Measurements from ENCODE around the gene SGCD. TPM values are rescaled to one million over a fixed set of nuclear protein-coding genes. Genes with fewer than 3 reads are reported as not detected.

The SGCD gene
- total RNA-seq, 1 experiment from 2014 or later, result not detected

- no peaks in the 10 kb centered on the region for H3K27me3 ChIP-seq (ENCODE audit: control insufficient read depth, insufficient read depth, low read length)
- H3K27ac ChIP-seq (ENCODE audit: low read length), result no peak overlapping the region
- no peak overlapping the region for H3K4me3 ChIP-seq (ENCODE audit: low read depth in 2 of 2, low read length in 2 of 2)
- POLR2A ChIA-PET, result no interaction called here
- H3K9me3 ChIP-seq (ENCODE audit: control insufficient read depth, insufficient read depth, low read depth, low read length), result no peaks in the 10 kb centered on the region
- CTCF ChIA-PET, result no interaction called here
- BruUV-seq (replicated peaks), result no TSS peak
- no peak for TF ChIP-seq TCF7L2 (IDR thresholded peaks at IDR 0.05; ENCODE audit: low read depth, low read length)
- TF ChIP-seq SIN3A (IDR thresholded peaks at IDR 0.05; ENCODE audit: borderline replicate concordance, insufficient read depth, low read depth, low read length), result no peak
- TF ChIP-seq REST (IDR thresholded peaks at IDR 0.05; ENCODE audit: insufficient read depth in 1 of 2, low read depth in 2 of 2, low read length in 1 of 2), result no peak
- no peak for TF ChIP-seq POLR2AphosphoS5 (IDR thresholded peaks at IDR 0.05; ENCODE audit: low read depth, low read length)
- intact Hi-C loops (cut with micrococcal nuclease; ENCODE audit: unreplicated experiment) (no loop called here), in situ Hi-C loops (cut with HindIII; ENCODE audit: low pct_unique_long_range_greater_than_20kb, low sequenced_read_pairs) (no loop called here)
- H3K36me3 ChIP-seq (ENCODE audit: control insufficient read depth, insufficient read depth, low read length), result no peaks in the 10 kb centered on the region
- ATAC-seq (no peak), DNase-seq (ENCODE audit: low read depth, low spot score) (no peak)
- no peaks in the 10 kb centered on the region for H3K4me1 ChIP-seq (ENCODE audit: control insufficient read depth, insufficient read depth, low read length)
These were observed 52.2 kb downstream of the SGCD start for GRCh38 chr5:156379206-156379605.

- intact Hi-C loops (cut with micrococcal nuclease; ENCODE audit: unreplicated experiment) (no loop called here), in situ Hi-C loops (cut with HindIII; ENCODE audit: low pct_unique_long_range_greater_than_20kb, low sequenced_read_pairs) (no loop called here)
- BruUV-seq (replicated peaks), result no TSS peak
- ATAC-seq, result no peak
- CTCF ChIA-PET, result no interaction called here
- TF ChIP-seq TCF7L2 (IDR thresholded peaks at IDR 0.05; ENCODE audit: low read depth, low read length), result no peak
- TF ChIP-seq, protein P1, sequence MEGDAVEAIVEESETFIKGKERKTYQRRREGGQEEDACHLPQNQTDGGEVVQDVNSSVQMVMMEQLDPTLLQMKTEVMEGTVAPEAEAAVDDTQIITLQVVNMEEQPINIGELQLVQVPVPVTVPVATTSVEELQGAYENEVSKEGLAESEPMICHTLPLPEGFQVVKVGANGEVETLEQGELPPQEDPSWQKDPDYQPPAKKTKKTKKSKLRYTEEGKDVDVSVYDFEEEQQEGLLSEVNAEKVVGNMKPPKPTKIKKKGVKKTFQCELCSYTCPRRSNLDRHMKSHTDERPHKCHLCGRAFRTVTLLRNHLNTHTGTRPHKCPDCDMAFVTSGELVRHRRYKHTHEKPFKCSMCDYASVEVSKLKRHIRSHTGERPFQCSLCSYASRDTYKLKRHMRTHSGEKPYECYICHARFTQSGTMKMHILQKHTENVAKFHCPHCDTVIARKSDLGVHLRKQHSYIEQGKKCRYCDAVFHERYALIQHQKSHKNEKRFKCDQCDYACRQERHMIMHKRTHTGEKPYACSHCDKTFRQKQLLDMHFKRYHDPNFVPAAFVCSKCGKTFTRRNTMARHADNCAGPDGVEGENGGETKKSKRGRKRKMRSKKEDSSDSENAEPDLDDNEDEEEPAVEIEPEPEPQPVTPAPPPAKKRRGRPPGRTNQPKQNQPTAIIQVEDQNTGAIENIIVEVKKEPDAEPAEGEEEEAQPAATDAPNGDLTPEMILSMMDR (IDR thresholded peaks at IDR 0.05), result no peak
- no peak for DNase-seq (ENCODE audit: low read depth, low spot score)
- H3K36me3 ChIP-seq (ENCODE audit: control insufficient read depth, insufficient read depth, low read length), result no peaks in the 10 kb centered on the region
- no peaks in the 10 kb centered on the region for H3K27me3 ChIP-seq (ENCODE audit: control insufficient read depth, insufficient read depth, low read length)
- H3K4me1 ChIP-seq (ENCODE audit: control insufficient read depth, insufficient read depth, low read length), result no peaks in the 10 kb centered on the region
- H3K4me3 ChIP-seq (ENCODE audit: low read depth in 2 of 2, low read length in 2 of 2), result no peak overlapping the region
- POLR2A ChIA-PET, result no interaction called here
- no peaks in the 10 kb centered on the region for H3K9me3 ChIP-seq (ENCODE audit: control insufficient read depth, insufficient read depth, low read depth, low read length)
- no peak overlapping the region for H3K27ac ChIP-seq (ENCODE audit: low read length)
These were observed 53.9 kb downstream of the SGCD start for GRCh38 chr5:156380848-156381247.

DNA sequence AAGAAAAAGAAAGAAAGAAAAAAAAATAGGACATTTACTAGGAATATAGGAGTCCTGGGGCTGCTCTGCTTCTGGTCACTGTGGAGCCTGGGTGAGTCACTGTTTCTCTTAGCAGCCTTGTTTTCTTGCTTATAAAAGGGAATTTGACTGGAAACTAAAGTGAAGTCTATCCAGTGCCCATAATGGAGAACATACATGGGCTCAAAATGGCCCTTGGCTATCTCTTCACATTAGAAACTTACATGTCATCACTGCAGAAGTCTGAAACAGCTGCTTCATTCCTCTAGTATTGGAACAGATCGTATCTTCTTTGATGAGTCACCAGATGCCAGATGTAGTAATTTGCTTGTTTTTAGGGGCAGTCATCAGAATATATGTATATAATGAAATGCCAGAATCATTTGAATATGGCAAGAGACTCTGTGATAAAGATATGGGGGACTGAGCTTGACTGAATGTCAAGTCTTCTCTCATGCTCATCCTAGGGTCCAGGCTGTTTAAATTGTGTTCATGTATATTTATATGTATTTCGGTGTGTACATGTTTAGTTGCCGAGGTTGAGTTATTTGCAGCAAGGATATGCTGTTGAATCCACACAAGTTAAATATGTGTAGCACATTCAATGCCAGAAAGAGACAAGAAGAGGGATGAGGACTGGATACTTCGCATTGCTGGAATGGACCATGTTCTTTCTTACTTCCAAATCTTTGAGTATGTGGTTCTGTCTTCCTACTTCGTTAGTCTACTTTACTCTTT is 56.7 kb downstream of the SGCD start:
- Histone ChIP-seq H3K27me3 (ENCODE audit: control insufficient read depth, insufficient read depth, low read length) (no peaks in the 10 kb centered on the region), H3K36me3 (ENCODE audit: control insufficient read depth, insufficient read depth, low read length) (no peaks in the 10 kb centered on the region), H3K4me1 (ENCODE audit: control insufficient read depth, insufficient read depth, low read length) (no peaks in the 10 kb centered on the region), H3K4me3 (ENCODE audit: low read depth in 2 of 2, low read length in 2 of 2) (no peak overlapping the region), H3K27ac (ENCODE audit: low read length) (no peak overlapping the region), H3K9me3 (ENCODE audit: control insufficient read depth, insufficient read depth, low read depth, low read length) (no peaks in the 10 kb centered on the region)
- ChIA-PET POLR2A (no interaction called here), CTCF (no interaction called here)
- DNase-seq (ENCODE audit: low read depth, low spot score) (no peak), ATAC-seq (no peak)
- BruUV-seq (replicated peaks), result no TSS peak
- in situ Hi-C loops (cut with HindIII; ENCODE audit: low pct_unique_long_range_greater_than_20kb, low sequenced_read_pairs) (no loop called here), intact Hi-C loops (cut with micrococcal nuclease; ENCODE audit: unreplicated experiment) (no loop called here)
- TF ChIP-seq REST (IDR thresholded peaks at IDR 0.05; ENCODE audit: insufficient read depth in 1 of 2, low read depth in 2 of 2, low read length in 1 of 2) (no peak), POLR2AphosphoS5 (IDR thresholded peaks at IDR 0.05; ENCODE audit: low read depth, low read length) (no peak), TCF7L2 (IDR thresholded peaks at IDR 0.05; ENCODE audit: low read depth, low read length) (no peak), SIN3A (IDR thresholded peaks at IDR 0.05; ENCODE audit: borderline replicate concordance, insufficient read depth, low read depth, low read length) (no peak)
- TF ChIP-seq, protein P1 (IDR thresholded peaks at IDR 0.05), result no peak

Data from Panc1 (cell line).